HEK293 (cell line): ENCODE results near the gene MARCHF5.

Experiments
- CTCF ChIA-PET: fragments of 350-600 bp; formaldehyde crosslinking; extraction: SDS; loops from one replicate; lab custom pipeline; 2021; ENCODE audit warnings: antibody characterized with exemption; lab: Yijun Ruan, JAX
- POLR2A ChIA-PET: fragments of 300-600 bp; formaldehyde crosslinking; extraction: SDS; loops from one replicate; lab custom pipeline; 2020; ENCODE audit warnings: antibody characterized with exemption, inconsistent platforms; lab: Yijun Ruan, JAX
- H3K27ac ChIP-seq: fragments of 200-500 bp; sonication (Bioruptor generic); 2 replicates; pipeline ENCODE4 v1.5.1; 2014; ENCODE audit warnings: low read depth, low read length, control low read depth, inconsistent platforms; ENCODE audit errors: extremely low read depth
- H3K36me3 ChIP-seq, 2 experiments: fragments of 200-500 bp in 1 of 2; sonication (Bioruptor generic) in 1 of 2; 1 replicate in 1 of 2; 2 replicates in 1 of 2; pipeline ENCODE4 v1.5.1; 2014 to 2017; ENCODE audit warnings: inconsistent platforms in 2 of 2, low read length in 2 of 2; ENCODE audit not compliant: control insufficient read depth in 2 of 2, insufficient read depth in 1 of 2
- H3K4me1 ChIP-seq: fragments of 200-500 bp; sonication (Bioruptor generic); 2 replicates; pipeline ENCODE4 v1.5.1; 2014; ENCODE audit warnings: mild to moderate bottlenecking, low read length, inconsistent platforms; ENCODE audit not compliant: control insufficient read depth, insufficient read depth
- H3K4me3 ChIP-seq: 2 replicates; pipeline ENCODE4 v1.5.1; 2011; ENCODE audit warnings: low read depth, mild to moderate bottlenecking, control low read depth, low read length, moderate library complexity
- H3K9me3 ChIP-seq: fragments of 200-500 bp; sonication (Bioruptor generic); 2 replicates; pipeline ENCODE4 v1.5.1; 2014; ENCODE audit warnings: low read depth, low read length, inconsistent platforms; ENCODE audit not compliant: control insufficient read depth, insufficient read depth
- BCL11B ChIP-seq: fragments of 450-650 bp; formaldehyde crosslinking; IDR thresholded peaks from 2 replicates; pipeline ENCODE4 v1.5.1; 2016; ENCODE audit warnings: low read depth, missing biosample characterization, missing genetic modification characterization
- HOXA7 ChIP-seq: sonication (generic); formaldehyde crosslinking; IDR thresholded peaks from 2 replicates; pipeline ENCODE4 v1.8.1; 2022; ENCODE audit warnings: missing genetic modification reagents, borderline replicate concordance
- OSR2 ChIP-seq: fragments of 450-650 bp; formaldehyde crosslinking; IDR thresholded peaks from 2 replicates; pipeline ENCODE4 v1.5.1; 2016; ENCODE audit warnings: missing biosample characterization, missing genetic modification characterization
- RBAK ChIP-seq: fragments of 450-650 bp; formaldehyde crosslinking; IDR thresholded peaks from 2 replicates; pipeline ENCODE4 v1.5.1; 2016; ENCODE audit warnings: missing biosample characterization, missing genetic modification characterization
- REPIN1 ChIP-seq: fragments of 450-650 bp; formaldehyde crosslinking; IDR thresholded peaks from 2 replicates; pipeline ENCODE4 v1.5.1; 2017; ENCODE audit warnings: missing biosample characterization, missing genetic modification characterization, low read depth
- ZFP69B ChIP-seq: fragments of 450-650 bp; formaldehyde crosslinking; IDR thresholded peaks from 2 replicates; pipeline ENCODE4 v1.5.1; 2016; ENCODE audit warnings: missing biosample characterization, missing genetic modification characterization
- ZNF10 ChIP-seq: fragments of 450-650 bp; formaldehyde crosslinking; IDR thresholded peaks from 2 replicates; pipeline ENCODE4 v1.5.1; 2017; ENCODE audit warnings: missing biosample characterization, missing genetic modification characterization
- ZNF112 ChIP-seq: fragments of 450-650 bp; formaldehyde crosslinking; IDR thresholded peaks from 2 replicates; pipeline ENCODE4 v1.5.0; 2017; ENCODE audit warnings: missing biosample characterization, missing genetic modification characterization
- ZNF114 ChIP-seq: fragments of 450-650 bp; formaldehyde crosslinking; IDR thresholded peaks from 2 replicates; pipeline ENCODE4 v1.5.0; 2017; ENCODE audit warnings: missing biosample characterization, missing genetic modification characterization
- ZNF140 ChIP-seq: fragments of 450-650 bp; formaldehyde crosslinking; IDR thresholded peaks from 2 replicates; pipeline ENCODE4 v1.5.1; 2016; ENCODE audit warnings: missing biosample characterization, missing genetic modification characterization
- ZNF175 ChIP-seq: fragments of 450-650 bp; formaldehyde crosslinking; IDR thresholded peaks from 2 replicates; pipeline ENCODE4 v1.5.1; 2016; ENCODE audit warnings: missing biosample characterization, missing genetic modification characterization
- ZNF311 ChIP-seq: fragments of 450-650 bp; formaldehyde crosslinking; IDR thresholded peaks from 2 replicates; pipeline ENCODE4 v1.5.1; 2017; ENCODE audit warnings: missing biosample characterization, missing genetic modification characterization, borderline replicate concordance
- ZNF366 ChIP-seq: fragments of 450-650 bp; formaldehyde crosslinking; conservative IDR thresholded peaks from 2 replicates; pipeline ENCODE4 v1.5.1; 2016; ENCODE audit warnings: missing biosample characterization, missing genetic modification characterization
- ZNF426 ChIP-seq: fragments of 450-650 bp; formaldehyde crosslinking; IDR thresholded peaks from 2 replicates; pipeline ENCODE4 v1.5.1; 2017; ENCODE audit warnings: missing biosample characterization, missing genetic modification characterization, mild to moderate bottlenecking, inconsistent platforms, moderate library complexity
- ZNF654 ChIP-seq: fragments of 450-650 bp; formaldehyde crosslinking; IDR thresholded peaks from 2 replicates; pipeline ENCODE4 v1.5.1; 2016; ENCODE audit warnings: low read depth, missing biosample characterization, missing genetic modification characterization
- ZNF707 ChIP-seq: fragments of 450-650 bp; formaldehyde crosslinking; IDR thresholded peaks from 2 replicates; pipeline ENCODE4 v1.5.1; 2016; ENCODE audit warnings: missing biosample characterization, missing genetic modification characterization
- TF ChIP-seq, protein P1 (sequence below): fragments of 450-650 bp; formaldehyde crosslinking; IDR thresholded peaks from 2 replicates; pipeline ENCODE4 v1.5.1; 2016; ENCODE audit warnings: missing biosample characterization, missing genetic modification characterization
- TF ChIP-seq, protein P2 (sequence below): fragments of 450-650 bp; formaldehyde crosslinking; IDR thresholded peaks from 2 replicates; pipeline ENCODE4 v1.5.0; 2017; ENCODE audit warnings: missing biosample characterization, missing genetic modification characterization, borderline replicate concordance
- TF ChIP-seq, protein P3 (sequence below): fragments of 450-650 bp; formaldehyde crosslinking; IDR thresholded peaks from 2 replicates; pipeline ENCODE4 v1.5.1; 2016; ENCODE audit warnings: missing biosample characterization, missing genetic modification characterization
- TF ChIP-seq, protein P4 (sequence below): sonication (generic); formaldehyde crosslinking; IDR thresholded peaks from 2 replicates; pipeline ENCODE4 v1.8.1; 2022; ENCODE audit warnings: mild to moderate bottlenecking, moderate library complexity, missing genetic modification reagents

MARCHF5 gene

DNA sequence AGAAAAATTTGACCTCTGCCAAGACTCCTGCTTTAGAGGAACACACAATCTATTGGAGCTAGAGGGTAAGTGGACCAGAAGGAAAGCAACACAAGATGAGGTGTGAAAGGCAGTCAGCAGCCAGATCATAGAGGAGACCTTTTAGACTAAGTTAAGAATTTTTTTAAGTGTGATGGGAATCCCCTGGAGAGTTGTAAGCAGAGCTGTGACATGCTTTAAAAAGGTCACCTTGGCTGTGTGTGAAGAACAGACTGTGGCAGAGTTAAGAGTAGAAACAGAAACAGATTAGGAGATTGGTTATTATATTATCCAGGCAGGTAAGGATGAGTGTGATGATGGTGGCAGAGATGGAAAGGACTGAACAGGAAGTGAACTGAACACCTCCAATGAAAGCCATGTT lies 23.6 kb upstream of the MARCHF5 start:
- Histone ChIP-seq H3K4me3 (no peak overlapping the region), H3K27ac (no peak overlapping the region), H3K4me1 (peaks cover 3% of the 10 kb centered on the region; the same call in 1 of the 2 replicates), H3K9me3 (no peaks in the 10 kb centered on the region), H3K36me3 (no peaks in the 10 kb centered on the region)
- POLR2A ChIA-PET: interaction anchor here (0.5 kb wide), 1 partner anchor 8 kb away, joined by 7 read pairs; no protein-coding TSS in a partner anchor
- CTCF ChIA-PET: interaction anchor here (1.6 kb wide), 1 partner anchor 179 kb away, joined by 4 read pairs; no protein-coding TSS in a partner anchor
- TF ChIP-seq RBAK (tag by site-specific recombination): no peak
- no peak for TF ChIP-seq ZNF114 (tag by site-specific recombination)
- TF ChIP-seq ZNF175 (tag by site-specific recombination): no peak
- TF ChIP-seq, protein P1, sequence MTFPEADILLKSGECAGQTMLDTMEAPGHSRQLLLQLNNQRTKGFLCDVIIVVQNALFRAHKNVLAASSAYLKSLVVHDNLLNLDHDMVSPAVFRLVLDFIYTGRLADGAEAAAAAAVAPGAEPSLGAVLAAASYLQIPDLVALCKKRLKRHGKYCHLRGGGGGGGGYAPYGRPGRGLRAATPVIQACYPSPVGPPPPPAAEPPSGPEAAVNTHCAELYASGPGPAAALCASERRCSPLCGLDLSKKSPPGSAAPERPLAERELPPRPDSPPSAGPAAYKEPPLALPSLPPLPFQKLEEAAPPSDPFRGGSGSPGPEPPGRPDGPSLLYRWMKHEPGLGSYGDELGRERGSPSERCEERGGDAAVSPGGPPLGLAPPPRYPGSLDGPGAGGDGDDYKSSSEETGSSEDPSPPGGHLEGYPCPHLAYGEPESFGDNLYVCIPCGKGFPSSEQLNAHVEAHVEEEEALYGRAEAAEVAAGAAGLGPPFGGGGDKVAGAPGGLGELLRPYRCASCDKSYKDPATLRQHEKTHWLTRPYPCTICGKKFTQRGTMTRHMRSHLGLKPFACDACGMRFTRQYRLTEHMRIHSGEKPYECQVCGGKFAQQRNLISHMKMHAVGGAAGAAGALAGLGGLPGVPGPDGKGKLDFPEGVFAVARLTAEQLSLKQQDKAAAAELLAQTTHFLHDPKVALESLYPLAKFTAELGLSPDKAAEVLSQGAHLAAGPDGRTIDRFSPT: no peak
- no peak for TF ChIP-seq ZNF140 (tag by site-specific recombination)

DNA sequence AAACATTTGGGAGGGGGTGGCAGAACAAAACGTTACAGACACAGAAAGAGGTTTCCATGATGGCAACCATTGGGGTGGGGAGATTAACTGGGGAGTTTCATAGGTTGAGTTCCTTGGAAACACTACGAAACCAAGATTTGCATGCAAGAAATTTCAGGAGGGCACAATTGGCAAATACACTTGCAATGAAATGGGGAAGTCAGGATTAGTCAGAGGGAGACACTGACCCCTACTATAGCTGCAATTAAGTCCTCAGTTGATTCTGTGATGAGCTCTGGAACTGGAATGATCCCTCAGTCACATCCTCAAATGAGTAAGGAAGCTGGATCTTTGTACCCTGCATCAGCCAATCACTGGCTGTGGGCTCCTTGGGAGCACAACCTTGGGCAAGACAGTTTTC lies 22.2 kb upstream of the MARCHF5 start:
- Histone ChIP-seq H3K27ac (no peak overlapping the region), H3K4me3 (no peak overlapping the region), H3K4me1 (peaks cover 3% of the 10 kb centered on the region; the same call in 1 of the 2 replicates), H3K9me3 (no peaks in the 10 kb centered on the region), H3K36me3 (no peaks in the 10 kb centered on the region)
- ChIA-PET CTCF (no interaction called here), POLR2A (no interaction called here)
- TF ChIP-seq, protein P2, sequence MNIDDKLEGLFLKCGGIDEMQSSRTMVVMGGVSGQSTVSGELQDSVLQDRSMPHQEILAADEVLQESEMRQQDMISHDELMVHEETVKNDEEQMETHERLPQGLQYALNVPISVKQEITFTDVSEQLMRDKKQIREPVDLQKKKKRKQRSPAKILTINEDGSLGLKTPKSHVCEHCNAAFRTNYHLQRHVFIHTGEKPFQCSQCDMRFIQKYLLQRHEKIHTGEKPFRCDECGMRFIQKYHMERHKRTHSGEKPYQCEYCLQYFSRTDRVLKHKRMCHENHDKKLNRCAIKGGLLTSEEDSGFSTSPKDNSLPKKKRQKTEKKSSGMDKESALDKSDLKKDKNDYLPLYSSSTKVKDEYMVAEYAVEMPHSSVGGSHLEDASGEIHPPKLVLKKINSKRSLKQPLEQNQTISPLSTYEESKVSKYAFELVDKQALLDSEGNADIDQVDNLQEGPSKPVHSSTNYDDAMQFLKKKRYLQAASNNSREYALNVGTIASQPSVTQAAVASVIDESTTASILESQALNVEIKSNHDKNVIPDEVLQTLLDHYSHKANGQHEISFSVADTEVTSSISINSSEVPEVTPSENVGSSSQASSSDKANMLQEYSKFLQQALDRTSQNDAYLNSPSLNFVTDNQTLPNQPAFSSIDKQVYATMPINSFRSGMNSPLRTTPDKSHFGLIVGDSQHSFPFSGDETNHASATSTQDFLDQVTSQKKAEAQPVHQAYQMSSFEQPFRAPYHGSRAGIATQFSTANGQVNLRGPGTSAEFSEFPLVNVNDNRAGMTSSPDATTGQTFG (tag by site-specific recombination): no peak
- no peak for TF ChIP-seq ZNF112 (tag by site-specific recombination)

DNA sequence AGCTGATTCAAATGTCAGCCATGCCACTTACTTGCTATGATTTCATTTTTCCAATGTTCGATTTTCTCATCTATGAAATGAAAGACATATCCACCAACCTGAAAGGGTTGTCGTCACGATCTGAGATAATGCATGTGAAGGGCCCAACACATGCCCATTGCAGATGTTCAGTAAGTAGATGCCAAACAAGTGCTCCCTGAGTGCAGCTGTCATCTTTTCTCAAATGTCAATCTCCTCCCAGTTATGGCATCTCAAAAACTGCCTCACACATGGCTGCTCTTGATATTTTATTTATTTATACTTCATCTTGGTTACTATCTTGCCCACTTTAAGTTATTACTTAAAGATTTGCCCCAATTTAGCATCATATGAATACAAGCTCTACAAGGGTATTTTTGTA lies 16.9 kb upstream of the MARCHF5 start:
- ChIA-PET POLR2A (interaction anchor here (1.3 kb wide), 1 partner anchor 16 kb away, joined by 3 read pairs; no protein-coding TSS in a partner anchor), CTCF (no interaction called here)
- no peaks in the 10 kb centered on the region for H3K4me1 ChIP-seq
- H3K9me3 ChIP-seq: no peaks in the 10 kb centered on the region
- H3K4me3 ChIP-seq: no peak overlapping the region
- H3K27ac ChIP-seq: no peak overlapping the region
- no peaks in the 10 kb centered on the region for H3K36me3 ChIP-seq
- TF ChIP-seq ZNF10 (tag by site-specific recombination): no peak

DNA sequence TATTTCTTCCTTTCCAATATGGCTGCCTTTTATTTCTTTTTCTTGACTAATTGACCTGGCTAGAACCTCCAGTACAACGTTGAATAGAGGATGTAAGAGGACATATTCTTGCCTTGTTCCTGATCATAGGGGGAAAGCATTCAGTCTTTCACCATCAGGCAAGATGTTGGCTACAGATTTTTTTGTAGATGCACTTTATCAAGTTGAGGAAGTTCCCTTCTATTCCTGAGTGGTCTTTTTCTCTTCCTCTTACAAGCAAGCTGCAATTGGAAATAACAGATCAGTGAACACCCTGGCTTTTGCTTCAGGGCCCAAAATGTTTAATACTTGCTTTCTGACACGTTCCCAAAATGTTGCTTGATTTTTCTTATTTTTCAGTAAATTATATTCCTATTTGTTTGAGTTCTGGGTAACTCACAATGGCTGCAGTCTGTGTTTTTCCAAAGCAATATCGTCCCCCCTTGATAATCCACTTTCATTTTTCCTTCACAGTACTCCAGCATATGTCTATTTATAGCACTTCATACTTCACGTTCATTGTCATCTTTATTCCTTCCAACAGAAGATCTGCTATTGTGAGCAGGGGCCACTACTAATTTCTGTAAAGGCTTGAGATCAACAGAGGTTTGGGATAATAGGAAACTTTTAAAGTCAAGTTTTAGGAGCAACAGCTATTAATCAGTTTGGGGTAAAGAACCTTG lies 11.8 kb upstream of the MARCHF5 start:
- no peak overlapping the region for H3K27ac ChIP-seq
- H3K4me1 ChIP-seq: no peaks in the 10 kb centered on the region
- CTCF ChIA-PET: interaction anchor here (0.6 kb wide), 1 partner anchor 110 kb away, joined by 5 read pairs; no protein-coding TSS in a partner anchor
- no peak overlapping the region for H3K4me3 ChIP-seq
- H3K9me3 ChIP-seq: no peaks in the 10 kb centered on the region
- POLR2A ChIA-PET: no interaction called here
- H3K36me3 ChIP-seq: no peaks in the 10 kb centered on the region; a peak in 1 of 3 replicates
- TF ChIP-seq ZNF426 (tag by site-specific recombination): no peak
- no peak for TF ChIP-seq OSR2 (tag by site-specific recombination)
- TF ChIP-seq ZFP69B: no peak
- no peak for TF ChIP-seq ZNF654 (tag by site-specific recombination)
- no peak for TF ChIP-seq REPIN1 (tag by site-specific recombination)
- TF ChIP-seq, protein P3, sequence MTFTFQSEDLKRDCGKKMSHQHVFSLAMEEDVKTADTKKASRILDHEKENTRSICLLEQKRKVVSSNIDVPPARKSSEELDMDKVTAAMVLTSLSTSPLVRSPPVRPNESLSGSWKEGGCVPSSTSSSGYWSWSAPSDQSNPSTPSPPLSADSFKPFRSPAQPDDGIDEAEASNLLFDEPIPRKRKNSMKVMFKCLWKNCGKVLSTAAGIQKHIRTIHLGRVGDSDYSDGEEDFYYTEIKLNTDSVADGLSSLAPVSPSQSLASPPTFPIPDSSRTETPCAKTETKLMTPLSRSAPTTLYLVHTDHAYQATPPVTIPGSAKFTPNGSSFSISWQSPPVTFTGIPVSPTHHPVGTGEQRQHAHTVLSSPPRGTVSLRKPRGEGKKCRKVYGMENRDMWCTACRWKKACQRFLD (tag by site-specific recombination): no peak
- no peak for TF ChIP-seq ZNF366 (tag by site-specific recombination)
- TF ChIP-seq, protein P4, sequence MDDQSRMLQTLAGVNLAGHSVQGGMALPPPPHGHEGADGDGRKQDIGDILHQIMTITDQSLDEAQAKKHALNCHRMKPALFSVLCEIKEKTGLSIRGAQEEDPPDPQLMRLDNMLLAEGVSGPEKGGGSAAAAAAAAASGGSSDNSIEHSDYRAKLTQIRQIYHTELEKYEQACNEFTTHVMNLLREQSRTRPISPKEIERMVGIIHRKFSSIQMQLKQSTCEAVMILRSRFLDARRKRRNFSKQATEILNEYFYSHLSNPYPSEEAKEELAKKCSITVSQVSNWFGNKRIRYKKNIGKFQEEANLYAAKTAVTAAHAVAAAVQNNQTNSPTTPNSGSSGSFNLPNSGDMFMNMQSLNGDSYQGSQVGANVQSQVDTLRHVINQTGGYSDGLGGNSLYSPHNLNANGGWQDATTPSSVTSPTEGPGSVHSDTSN (CRISPR knock-in tag): no peak
- no peak for TF ChIP-seq HOXA7 (CRISPR knock-in tag)
- TF ChIP-seq ZNF311 (tag by site-specific recombination): no peak
- no peak for TF ChIP-seq BCL11B
- no peak for TF ChIP-seq ZNF707 (tag by site-specific recombination)
